SK-N-SH (cell line): ENCODE results near the gene ERVFRD-1. TPM values are rescaled to one million over a fixed set of nuclear protein-coding genes. Genes with fewer than 3 reads are reported as not detected.

ENCODE experiments used
- CTCF ChIA-PET: fragments of 300-600, 350-600 bp; formaldehyde crosslinking; extraction: SDS; loops from one replicate; lab custom pipeline; 2021; lab: Yijun Ruan, JAX
- POLR2A ChIA-PET: fragments of 350-600 bp; sonication (Branson Sonifier 250); formaldehyde crosslinking; extraction: SDS; loops from one replicate; lab custom pipeline; 2020; ENCODE audit warnings: antibody characterized with exemption, inconsistent platforms; lab: Yijun Ruan, JAX
- DNase-seq: peaks from one replicate; pipeline ENCODE4 v3.0.0; 2012
- H2AFZ ChIP-seq: fragments of 200-600 bp; sonication (generic); 2 replicates; pipeline ENCODE4 v1.8.1; 2016; ENCODE audit warnings: antibody characterized with exemption, mild to moderate bottlenecking, low read depth
- H3F3A ChIP-seq: fragments of 200-600 bp; sonication (generic); replicated peaks from 2 replicates; pipeline ENCODE3; 2016; ENCODE audit warnings: antibody characterized with exemption, mild to moderate bottlenecking; ENCODE audit not compliant: insufficient read depth
- H3K27ac ChIP-seq, 2 experiments: fragments of 200-500 bp in 1 of 2; fragments of 200-600 bp in 1 of 2; sonication (Bioruptor generic) in 1 of 2; sonication (generic), shearing (Covaris generic) in 1 of 2; 2 replicates each; pipeline versions ENCODE4 v1.5.1 to v1.6.1; 2014 to 2016; ENCODE audit warnings: low read depth in 2 of 2, inconsistent platforms in 1 of 2, low read length in 1 of 2, mild to moderate bottlenecking in 1 of 2, mixed read lengths in 1 of 2
- H3K27me3 ChIP-seq: fragments of 200-600 bp; sonication (generic), shearing (Covaris generic); 2 replicates; pipeline ENCODE4 v1.6.1; 2016; ENCODE audit warnings: mixed run types; ENCODE audit not compliant: insufficient read depth
- H3K36me3 ChIP-seq, 2 experiments: fragments of 200-500 bp in 1 of 2; fragments of 200-600 bp in 1 of 2; sonication (Bioruptor generic) in 1 of 2; sonication (generic) in 1 of 2; replicated peaks in 1 of 2; 2 replicates each; pipeline versions ENCODE3 to v1.5.1; 2014 to 2016; ENCODE audit warnings: low read length in 1 of 2, mild to moderate bottlenecking in 1 of 2; ENCODE audit not compliant: insufficient read depth in 2 of 2, control insufficient read depth in 1 of 2
- H3K4me1 ChIP-seq, 2 experiments: fragments of 200-500 bp in 1 of 2; fragments of 200-600 bp in 1 of 2; sonication (Bioruptor generic) in 1 of 2; sonication (generic), shearing (Covaris generic) in 1 of 2; 2 replicates each; pipeline versions ENCODE4 v1.5.1 to v1.6.1; 2014 to 2016; ENCODE audit warnings: low read depth in 1 of 2, low read length in 1 of 2, mixed run types in 1 of 2; ENCODE audit not compliant: insufficient read depth in 2 of 2, control insufficient read depth in 1 of 2
- H3K4me2 ChIP-seq: fragments of 200-600 bp; sonication (generic), shearing (Covaris generic); 2 replicates; pipeline ENCODE4 v1.6.1; 2017; ENCODE audit warnings: mixed run types
- H3K4me3 ChIP-seq, 2 experiments: fragments of 200-500 bp in 1 of 2; fragments of 200-600 bp in 1 of 2; sonication (Bioruptor generic) in 1 of 2; sonication (generic), shearing (Covaris generic) in 1 of 2; 2 replicates each; pipeline versions ENCODE4 v1.5.1 to v1.8.1; 2014 to 2016; ENCODE audit warnings: low read depth in 2 of 2, inconsistent platforms in 1 of 2, low read length in 1 of 2, mild to moderate bottlenecking in 1 of 2, mixed read lengths in 1 of 2, moderate library complexity in 1 of 2
- H3K79me2 ChIP-seq: fragments of 200-600 bp; sonication (generic); 2 replicates; pipeline ENCODE4 v1.8.1; 2017; ENCODE audit warnings: mild to moderate bottlenecking; ENCODE audit not compliant: insufficient read depth
- H3K9ac ChIP-seq: fragments of 200-600 bp; sonication (generic); 2 replicates; pipeline ENCODE4 v1.6.1; 2017; ENCODE audit warnings: mixed run types
- H3K9me2 ChIP-seq: fragments of 200-600 bp; sonication (generic); 2 replicates; pipeline ENCODE4 v1.6.1; 2017; ENCODE audit warnings: mixed run types
- H3K9me3 ChIP-seq: fragments of 200-600 bp; sonication (generic); 2 replicates; pipeline ENCODE4 v1.6.1; 2017; ENCODE audit warnings: mixed run types, mild to moderate bottlenecking, moderate library complexity
- H4K20me1 ChIP-seq: fragments of 200-600 bp; sonication (generic); 2 replicates; pipeline ENCODE4 v1.6.1; 2017; ENCODE audit warnings: mild to moderate bottlenecking, mixed run types; ENCODE audit not compliant: insufficient read depth
- CHD2 ChIP-seq: fragments of 150-350 bp; IDR thresholded peaks from 2 replicates; pipeline ENCODE4 v1.6.1; 2018; ENCODE audit warnings: low read length; ENCODE audit not compliant: partially characterized antibody
- ELF1 ChIP-seq: IDR thresholded peaks from 2 replicates; pipeline ENCODE4 v1.4.0; 2012
- EP300 ChIP-seq, 2 experiments: IDR thresholded peaks; 2 replicates each; pipeline versions ENCODE4 v1.4.0 to v1.6.1; 2012; ENCODE audit warnings: borderline replicate concordance in 1 of 2, low read depth in 1 of 2, low read length in 1 of 2
- FOSL2 ChIP-seq: IDR thresholded peaks from 2 replicates; pipeline ENCODE4 v1.4.0; 2012; ENCODE audit warnings: low read depth, mild to moderate bottlenecking, moderate library complexity, borderline replicate concordance
- GABPA ChIP-seq: IDR thresholded peaks from 2 replicates; pipeline ENCODE4 v1.4.0; 2012; ENCODE audit warnings: low read depth, mild to moderate bottlenecking
- GATA2 ChIP-seq: sonication (generic); formaldehyde crosslinking; IDR thresholded peaks from 2 replicates; pipeline ENCODE4 v1.5.0; 2020; ENCODE audit warnings: mild to moderate bottlenecking, missing genetic modification reagents
- JUND ChIP-seq: IDR thresholded peaks from 2 replicates; pipeline ENCODE4 v1.4.0; 2012
- MXI1 ChIP-seq: IDR thresholded peaks from 2 replicates; pipeline ENCODE4 v1.6.1; 2012; ENCODE audit warnings: mild to moderate bottlenecking, low read depth, low read length, improper control_type of control experiment
- RCOR1 ChIP-seq: fragments of 150-350 bp; IDR thresholded peaks from 2 replicates; pipeline ENCODE4 v1.6.1; 2017; ENCODE audit warnings: antibody characterized with exemption, low read length
- RFX5 ChIP-seq: IDR thresholded peaks from 2 replicates; pipeline ENCODE4 v1.6.1; 2012; ENCODE audit warnings: mild to moderate bottlenecking, improper control_type of control experiment, low read length
- RXRA ChIP-seq: IDR thresholded peaks from 2 replicates; pipeline ENCODE4 v1.4.0; 2012; ENCODE audit warnings: low read depth, mild to moderate bottlenecking, borderline replicate concordance
- SIN3A ChIP-seq: IDR thresholded peaks from 2 replicates; pipeline ENCODE4 v1.6.1; 2012; ENCODE audit warnings: low read depth, mild to moderate bottlenecking, low read length, moderate library complexity, borderline replicate concordance
- TCF12 ChIP-seq: IDR thresholded peaks from 2 replicates; pipeline ENCODE4 v1.4.0; 2012
- TEAD4 ChIP-seq: IDR thresholded peaks from 2 replicates; pipeline ENCODE4 v1.4.0; 2012; ENCODE audit warnings: mild to moderate bottlenecking, borderline replicate concordance; ENCODE audit not compliant: insufficient read depth
- YY1 ChIP-seq: IDR thresholded peaks from 2 replicates; pipeline ENCODE4 v1.4.0; 2012; ENCODE audit warnings: low read depth, mild to moderate bottlenecking
- WGBS: methylation state at CpG from one replicate; pipeline ENCODE4 v1.1.6; 2017; ENCODE audit warnings: low lambda C conversion rate; 5-methylcytosine and 5-hydroxymethylcytosine counted together
- polyA plus RNA-seq, 3 experiments: library from polyadenylated mRNA; depleted of rRNA; stranded (reverse); fragments of >200 nt; gene quantifications; 2 replicates each; pipeline ENCODE4 v1.2.3, GENCODE V29; 2012
- TF ChIP-seq, protein P1 (sequence below): fragments of 150-350 bp; IDR thresholded peaks from 2 replicates; pipeline ENCODE4 v1.6.1; 2017; ENCODE audit warnings: antibody characterized with exemption, low read length, low read depth, borderline replicate concordance
- TF ChIP-seq, protein P2 (sequence below): IDR thresholded peaks from 2 replicates; pipeline ENCODE4; 2012
- TF ChIP-seq, protein P3 (sequence below): fragments of 200-600 bp; sonication (generic); IDR thresholded peaks from 2 replicates; pipeline ENCODE4 v1.6.1; 2017; ENCODE audit warnings: antibody characterized with exemption, mild to moderate bottlenecking, moderate library complexity
- TF ChIP-seq, protein P4 (sequence below): IDR thresholded peaks from 2 replicates; pipeline ENCODE4 v1.4.0; 2012; ENCODE audit warnings: low read depth, borderline replicate concordance

Gene ERVFRD-1
- polyA plus RNA-seq, 1 of the 3 experiments (the other 2 are of a cell fraction) = not detected

DNA sequence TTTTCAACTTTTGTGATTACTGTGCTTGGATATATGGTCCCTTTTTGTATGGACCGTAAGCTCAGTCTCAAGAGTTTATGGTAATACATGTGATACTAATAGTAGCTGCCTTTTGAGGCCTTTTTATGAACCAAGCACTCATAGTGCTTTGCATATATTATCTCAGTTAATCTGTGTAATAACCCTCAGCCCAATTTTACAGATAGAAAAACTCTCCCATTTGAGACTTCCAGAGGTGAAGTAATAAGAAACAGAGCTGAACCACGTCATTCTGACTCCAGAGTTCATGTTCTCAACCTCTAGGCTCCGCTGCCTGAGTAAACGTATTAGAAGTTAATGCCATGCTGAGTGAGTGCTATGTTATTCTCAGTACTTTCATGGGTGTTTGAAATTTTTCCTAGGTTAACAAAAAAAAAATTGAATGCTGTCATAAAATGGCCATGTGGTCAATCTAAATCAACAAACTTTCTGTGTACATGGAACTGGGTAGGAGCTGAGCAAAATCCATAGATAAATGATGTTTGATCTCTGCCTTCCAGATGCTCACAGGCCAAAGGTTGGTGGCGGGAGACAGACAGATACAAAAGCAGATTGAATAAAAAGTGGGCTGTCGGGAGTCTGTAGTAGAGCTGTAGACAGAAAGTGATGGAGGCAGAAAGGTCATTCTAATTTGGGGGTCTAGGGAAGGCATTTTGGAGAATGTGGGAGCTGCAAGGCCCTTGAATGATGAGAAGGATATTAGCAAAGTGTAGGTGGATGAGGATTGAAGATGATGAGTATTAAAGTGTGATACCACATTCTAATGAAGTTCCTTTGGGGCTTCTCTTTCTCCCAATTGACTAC, 44.8 kb downstream of the ERVFRD-1 start:
- Histone ChIP-seq H3K4me3 (no peak overlapping the region), H2AFZ (no peak overlapping the region; the same call in 1 of the 2 replicates), H3K36me3 (no peaks in the 10 kb centered on the region), H3K9me2 (no peaks in the 10 kb centered on the region), H4K20me1 (no peaks in the 10 kb centered on the region), H3K9me3 (no peaks in the 10 kb centered on the region), H3K4me1 (peaks cover 0 to 3% of the 10 kb centered on the region in 2 experiments; a peak in 1 of 4 replicates), H3K27ac (no peak overlapping the region), H3F3A (no peaks in the 10 kb centered on the region), H3K27me3 (no peaks in the 10 kb centered on the region)
- POLR2A ChIA-PET = no interaction called here
- WGBS = 76% methylated on average over 6 of the region's 6 CpGs
- CTCF ChIA-PET = interaction anchor here (1.0 to 5.1 kb wide), 7 partner anchors 10 to 430 kb away, joined by 3 to 35 read pairs (median 3); no protein-coding TSS in a partner anchor
- TF ChIP-seq GABPA = no peak
- TF ChIP-seq RCOR1 = no peak
- TF ChIP-seq, protein P1, sequence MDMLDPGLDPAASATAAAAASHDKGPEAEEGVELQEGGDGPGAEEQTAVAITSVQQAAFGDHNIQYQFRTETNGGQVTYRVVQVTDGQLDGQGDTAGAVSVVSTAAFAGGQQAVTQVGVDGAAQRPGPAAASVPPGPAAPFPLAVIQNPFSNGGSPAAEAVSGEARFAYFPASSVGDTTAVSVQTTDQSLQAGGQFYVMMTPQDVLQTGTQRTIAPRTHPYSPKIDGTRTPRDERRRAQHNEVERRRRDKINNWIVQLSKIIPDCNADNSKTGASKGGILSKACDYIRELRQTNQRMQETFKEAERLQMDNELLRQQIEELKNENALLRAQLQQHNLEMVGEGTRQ = no peak
- TF ChIP-seq RFX5 = no peak
- TF ChIP-seq YY1 = no peak
- TF ChIP-seq MXI1 = no peak
- TF ChIP-seq, all 33 proteins: peak for 0
- no peak overlapping the region for H3K4me2 ChIP-seq
- no peaks in the 10 kb centered on the region for H3K79me2 ChIP-seq
- DNase-seq = no peak
- H3K9ac ChIP-seq = no peak overlapping the region

DNA sequence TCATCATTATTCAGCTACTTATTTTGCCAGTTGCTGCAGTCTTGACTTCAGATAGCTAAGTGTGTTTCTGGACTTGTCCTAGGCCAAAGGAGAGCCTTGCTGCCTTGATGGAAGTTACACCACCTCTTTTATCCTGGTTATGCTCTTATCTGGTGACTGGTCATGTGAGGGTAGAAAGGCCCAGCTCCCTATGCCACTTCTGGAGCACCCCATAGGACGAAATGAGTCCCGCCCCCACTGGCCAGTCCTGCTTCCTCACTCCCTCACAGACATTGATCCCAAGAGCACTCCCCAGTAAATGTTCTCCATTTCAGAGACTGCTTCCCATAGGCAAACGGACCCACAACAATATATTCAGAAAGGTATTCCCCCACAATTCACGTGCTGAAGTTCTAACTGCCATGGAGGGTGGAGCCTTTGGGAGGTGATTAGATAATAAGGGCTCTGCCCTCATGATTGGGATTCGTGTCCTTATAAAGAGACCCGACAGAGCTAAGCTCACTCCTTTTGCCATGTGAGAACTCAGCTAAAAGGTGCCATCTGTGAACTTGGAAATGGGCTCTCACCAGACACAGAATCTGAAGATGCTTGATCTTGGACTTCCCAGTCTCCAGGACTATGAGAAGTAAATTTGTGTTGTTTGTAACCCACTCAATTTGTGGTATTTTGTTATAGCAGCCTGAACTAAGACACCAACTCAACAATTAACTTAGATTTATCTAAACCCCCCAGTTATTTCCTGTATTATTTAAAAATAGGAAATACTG, 45.9 kb downstream of the ERVFRD-1 start:
- H3K9me2 ChIP-seq = no peaks in the 10 kb centered on the region
- POLR2A ChIA-PET = no interaction called here
- no peak for DNase-seq
- H3K36me3 ChIP-seq = no peaks in the 10 kb centered on the region
- H3K79me2 ChIP-seq = no peaks in the 10 kb centered on the region
- H3K9me3 ChIP-seq = no peaks in the 10 kb centered on the region
- no peaks in the 10 kb centered on the region for H3F3A ChIP-seq
- WGBS = 79% methylated on average over 6 of the region's 6 CpGs
- no peak overlapping the region for H3K9ac ChIP-seq
- H2AFZ ChIP-seq = no peak overlapping the region
- no peaks in the 10 kb centered on the region for H4K20me1 ChIP-seq
- H3K27me3 ChIP-seq = no peaks in the 10 kb centered on the region
- H3K4me3 ChIP-seq = no peak overlapping the region
- no peak overlapping the region for H3K27ac ChIP-seq
- H3K4me2 ChIP-seq = no peak overlapping the region
- CTCF ChIA-PET = interaction anchor here (0.9 to 5.1 kb wide), 5 partner anchors 10 to 114 kb away, joined by 3 to 35 read pairs (median 3); no protein-coding TSS in a partner anchor
- H3K4me1 ChIP-seq = peaks cover 0 to 3% of the 10 kb centered on the region in 2 experiments; a peak in 1 of 4 replicates
- TF ChIP-seq, protein P2, sequence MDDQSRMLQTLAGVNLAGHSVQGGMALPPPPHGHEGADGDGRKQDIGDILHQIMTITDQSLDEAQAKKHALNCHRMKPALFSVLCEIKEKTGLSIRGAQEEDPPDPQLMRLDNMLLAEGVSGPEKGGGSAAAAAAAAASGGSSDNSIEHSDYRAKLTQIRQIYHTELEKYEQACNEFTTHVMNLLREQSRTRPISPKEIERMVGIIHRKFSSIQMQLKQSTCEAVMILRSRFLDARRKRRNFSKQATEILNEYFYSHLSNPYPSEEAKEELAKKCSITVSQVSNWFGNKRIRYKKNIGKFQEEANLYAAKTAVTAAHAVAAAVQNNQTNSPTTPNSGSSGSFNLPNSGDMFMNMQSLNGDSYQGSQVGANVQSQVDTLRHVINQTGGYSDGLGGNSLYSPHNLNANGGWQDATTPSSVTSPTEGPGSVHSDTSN = no peak
- TF ChIP-seq CHD2 (no peak), EP300 (IDR thresholded peaks at IDR 0.05; ENCODE audit: borderline replicate concordance in 1 of 2, low read depth in 1 of 2, low read length in 1 of 2) (no peak), JUND (no peak), FOSL2 (no peak), TEAD4 (no peak), ELF1 (no peak), TCF12 (no peak), GATA2 (CRISPR knock-in tag) (no peak), SIN3A (no peak), RCOR1 (no peak), RXRA (no peak)
- TF ChIP-seq, protein P3, sequence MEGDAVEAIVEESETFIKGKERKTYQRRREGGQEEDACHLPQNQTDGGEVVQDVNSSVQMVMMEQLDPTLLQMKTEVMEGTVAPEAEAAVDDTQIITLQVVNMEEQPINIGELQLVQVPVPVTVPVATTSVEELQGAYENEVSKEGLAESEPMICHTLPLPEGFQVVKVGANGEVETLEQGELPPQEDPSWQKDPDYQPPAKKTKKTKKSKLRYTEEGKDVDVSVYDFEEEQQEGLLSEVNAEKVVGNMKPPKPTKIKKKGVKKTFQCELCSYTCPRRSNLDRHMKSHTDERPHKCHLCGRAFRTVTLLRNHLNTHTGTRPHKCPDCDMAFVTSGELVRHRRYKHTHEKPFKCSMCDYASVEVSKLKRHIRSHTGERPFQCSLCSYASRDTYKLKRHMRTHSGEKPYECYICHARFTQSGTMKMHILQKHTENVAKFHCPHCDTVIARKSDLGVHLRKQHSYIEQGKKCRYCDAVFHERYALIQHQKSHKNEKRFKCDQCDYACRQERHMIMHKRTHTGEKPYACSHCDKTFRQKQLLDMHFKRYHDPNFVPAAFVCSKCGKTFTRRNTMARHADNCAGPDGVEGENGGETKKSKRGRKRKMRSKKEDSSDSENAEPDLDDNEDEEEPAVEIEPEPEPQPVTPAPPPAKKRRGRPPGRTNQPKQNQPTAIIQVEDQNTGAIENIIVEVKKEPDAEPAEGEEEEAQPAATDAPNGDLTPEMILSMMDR = no peak
- TF ChIP-seq, protein P4, sequence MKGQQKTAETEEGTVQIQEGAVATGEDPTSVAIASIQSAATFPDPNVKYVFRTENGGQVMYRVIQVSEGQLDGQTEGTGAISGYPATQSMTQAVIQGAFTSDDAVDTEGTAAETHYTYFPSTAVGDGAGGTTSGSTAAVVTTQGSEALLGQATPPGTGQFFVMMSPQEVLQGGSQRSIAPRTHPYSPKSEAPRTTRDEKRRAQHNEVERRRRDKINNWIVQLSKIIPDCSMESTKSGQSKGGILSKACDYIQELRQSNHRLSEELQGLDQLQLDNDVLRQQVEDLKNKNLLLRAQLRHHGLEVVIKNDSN = no peak
